Activated T-cell treated with anti-CD3 and anti-CD28 coated beads, Interleukin-2, amount 50 U/mL, for 72 hours (primary cell): ENCODE measurements around the gene AP3D1. TPM values are rescaled to one million over a fixed set of nuclear protein-coding genes. Genes with fewer than 3 reads are reported as not detected.

Experiments
- ATAC-seq, 2 donors: fragments of 150-1000 bp; cut with Tn5 transposase; replicated peaks in 1 of 2; 2 replicates each; pipeline ENCODE4 v1.10.0; 2021; ENCODE audit warnings: moderate library complexity in 2 of 2, mild to moderate bottlenecking in 1 of 2
- DNase-seq, 2 donors: peaks; one replicate each; pipeline ENCODE4 v3.0.0; 2021 to 2022; ENCODE audit warnings: mixed read lengths in 1 of 2
- H3K27ac Mint-ChIP-seq: one replicate; pipeline ENCODE4 v1.8.0; 2022; ENCODE audit warnings: mild to moderate bottlenecking, moderate library complexity, mixed read lengths
- H3K27me3 Mint-ChIP-seq: one replicate; pipeline ENCODE4 v1.8.0; 2022; ENCODE audit warnings: low read depth, mixed read lengths
- H3K36me3 Mint-ChIP-seq, 2 donors: one replicate each; pipeline ENCODE4 v1.8.0; 2022; ENCODE audit warnings: mixed read lengths in 2 of 2, mild to moderate bottlenecking in 1 of 2; ENCODE audit not compliant: insufficient read depth in 2 of 2
- H3K4me1 Mint-ChIP-seq: one replicate; pipeline ENCODE4 v1.8.0; 2022; ENCODE audit warnings: low read depth, mixed read lengths
- H3K4me3 Mint-ChIP-seq, 2 donors: one replicate each; pipeline ENCODE4 v1.8.0; 2022; ENCODE audit warnings: mild to moderate bottlenecking in 2 of 2, mixed read lengths in 2 of 2, moderate library complexity in 2 of 2
- H3K9me3 Mint-ChIP-seq, 2 donors: one replicate each; pipeline ENCODE4 v1.8.0; 2022; ENCODE audit warnings: mixed read lengths in 2 of 2
- total RNA-seq, 2 donors: library from RNA; stranded (reverse); gene quantifications; one replicate each; pipeline ENCODE4 v1.2.3, GENCODE V29; 2022

The AP3D1 gene
- total RNA-seq, 2 donors from 2014 or later, result 111 to 114 TPM

DNA sequence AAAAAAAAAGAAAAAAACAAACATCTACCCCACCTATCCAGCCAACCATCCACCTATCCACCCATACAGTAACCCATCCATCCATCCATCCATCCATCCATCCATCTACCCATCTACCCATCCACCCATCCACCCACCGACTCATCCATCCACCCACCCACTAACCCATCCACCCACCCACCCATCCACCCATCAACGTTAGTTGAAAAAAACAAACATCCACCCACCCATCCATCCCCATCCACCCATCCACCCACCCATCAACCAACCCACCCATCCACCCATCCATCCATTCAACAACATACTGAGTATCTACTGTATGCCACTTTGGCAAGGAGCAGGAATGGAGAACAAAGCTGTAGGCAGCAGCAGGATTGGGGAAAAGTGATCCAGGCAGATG, 6.1 kb upstream of the AP3D1 start:
- Mint-ChIP-seq H3K9me3 (no peaks in the 10 kb centered on the region), H3K36me3 (no peaks in the 10 kb centered on the region), H3K27ac (no peak overlapping the region), H3K4me3 (no peak overlapping the region), H3K4me1 (peaks cover 9% of the 10 kb centered on the region), H3K27me3 (no peaks in the 10 kb centered on the region)
- ATAC-seq (no peak), DNase-seq (no peak)

DNA sequence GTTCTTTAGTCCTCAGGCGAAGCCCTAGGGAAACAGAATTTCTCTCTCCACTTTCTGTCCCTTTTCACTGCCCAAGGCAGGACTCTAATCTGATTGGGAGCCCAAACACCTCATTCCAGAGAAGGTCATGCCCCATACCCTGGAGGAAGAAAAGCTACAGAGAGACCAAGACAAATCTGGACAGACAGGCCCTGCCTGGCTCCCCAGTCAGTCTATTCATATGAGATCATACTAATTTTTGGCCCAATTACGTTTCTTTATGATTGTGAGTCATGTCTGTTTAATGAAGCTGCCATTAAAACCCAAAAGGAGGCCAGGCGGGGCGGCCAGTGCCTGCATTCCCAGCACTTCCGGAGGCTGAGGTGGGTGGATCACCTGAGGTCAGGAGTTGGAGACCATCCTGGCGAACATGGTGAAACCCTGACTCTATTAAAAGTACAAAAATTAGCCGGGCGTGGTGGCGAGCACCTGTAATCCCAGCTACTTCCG, 3.3 kb upstream of the AP3D1 start:
- H3K27ac Mint-ChIP-seq, result no peak overlapping the region
- peaks cover 21% of the 10 kb centered on the region for H3K4me1 Mint-ChIP-seq
- no peak overlapping the region for H3K4me3 Mint-ChIP-seq
- H3K9me3 Mint-ChIP-seq, result no peaks in the 10 kb centered on the region
- no peak for DNase-seq
- no peaks in the 10 kb centered on the region for H3K36me3 Mint-ChIP-seq
- H3K27me3 Mint-ChIP-seq, result no peaks in the 10 kb centered on the region
- ATAC-seq, result no peak

DNA sequence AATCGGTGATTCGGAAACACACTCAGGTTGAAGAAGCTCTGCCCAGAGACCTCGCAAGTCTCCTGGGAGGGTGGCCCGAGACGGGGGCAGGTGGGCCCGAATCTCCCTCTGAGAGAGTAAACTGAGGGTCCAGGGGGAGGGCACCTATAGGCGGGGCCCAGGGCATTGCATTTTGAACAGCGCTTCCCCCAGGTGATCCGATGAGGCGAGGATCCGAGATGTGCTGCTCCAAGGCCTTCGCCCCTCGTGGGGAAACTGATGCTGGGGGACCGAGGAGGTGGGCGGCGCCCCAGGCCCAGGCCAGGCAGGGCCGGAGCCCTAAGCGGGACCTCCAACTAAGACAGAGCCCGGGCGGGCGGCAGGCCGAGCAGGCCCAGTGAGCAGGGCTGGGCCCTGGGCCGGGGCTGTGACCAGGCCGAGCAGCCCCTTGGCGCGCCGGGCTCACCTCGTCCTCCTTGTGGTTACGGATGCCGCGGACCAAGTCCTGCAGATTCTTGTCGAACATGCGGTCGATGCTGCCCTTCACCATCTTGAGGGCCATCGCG, 500 bp downstream of the AP3D1 start:
- Mint-ChIP-seq H3K9me3 (no peaks in the 10 kb centered on the region), H3K27ac (no peak overlapping the region), H3K36me3 (peaks cover 0 to 1% of the 10 kb centered on the region in 2 donors), H3K4me1 (peaks cover 54% of the 10 kb centered on the region), H3K4me3 (peak overlapping the region; percentile 82 to 91), H3K27me3 (no peaks in the 10 kb centered on the region)
- ATAC-seq, result peak; percentile 3 to 6
- DNase-seq, result peak; percentile 28 to 34

DNA sequence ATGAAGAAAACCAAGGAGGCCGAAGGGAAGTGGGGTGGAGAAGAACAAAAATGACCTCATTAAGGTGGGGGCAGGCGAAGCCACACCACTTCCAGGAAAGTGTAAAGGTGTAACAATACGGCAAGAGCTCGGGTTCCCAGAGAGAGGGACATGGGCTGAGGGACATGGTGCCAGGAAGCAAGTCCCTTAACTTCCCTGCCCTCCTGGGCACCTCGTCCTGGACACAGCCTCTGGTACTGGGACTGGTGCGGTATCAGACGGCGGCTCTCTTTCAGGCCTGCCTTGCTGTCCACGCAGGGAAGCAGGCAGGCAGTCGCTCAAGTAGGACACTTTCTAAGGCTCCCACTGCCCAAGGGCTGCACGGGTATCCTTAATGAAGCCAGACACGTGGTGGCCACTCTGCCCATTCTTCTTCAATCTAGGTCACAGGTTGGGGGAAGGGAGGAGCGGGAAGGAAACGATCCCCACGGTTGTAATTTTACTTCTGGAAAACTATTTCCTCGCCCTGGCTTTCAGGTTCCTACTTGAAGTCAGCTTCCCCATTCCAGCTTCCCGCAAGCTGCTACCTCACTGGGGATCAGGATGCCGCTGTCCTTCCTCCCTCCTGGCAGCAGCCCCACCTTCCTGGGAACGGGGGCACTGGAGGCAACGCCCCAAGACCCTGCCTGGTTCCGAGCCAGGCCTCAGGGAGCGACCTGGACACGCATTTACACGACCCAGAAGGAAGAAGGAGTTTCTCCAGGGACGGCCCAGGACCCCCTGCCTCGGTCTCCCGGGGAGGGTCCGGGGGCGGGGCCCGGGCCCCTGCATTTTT, 1.2 kb downstream of the AP3D1 start:
- Mint-ChIP-seq H3K4me1 (peaks cover 55% of the 10 kb centered on the region), H3K4me3 (peak overlapping the region; percentile 82 to 91), H3K27ac (peak overlapping the region; percentile 88), H3K36me3 (peaks cover 0 to 1% of the 10 kb centered on the region in 2 donors), H3K27me3 (no peaks in the 10 kb centered on the region), H3K9me3 (no peaks in the 10 kb centered on the region)
- no peak for ATAC-seq
- no peak for DNase-seq

- Mint-ChIP-seq H3K27me3 (no peaks in the 10 kb centered on the region), H3K4me1 (peaks cover 60% of the 10 kb centered on the region), H3K27ac (peak overlapping the region; percentile 88), H3K4me3 (peak overlapping the region; percentile 82 to 91), H3K9me3 (no peaks in the 10 kb centered on the region), H3K36me3 (peaks cover 0 to 3% of the 10 kb centered on the region in 2 donors)
- DNase-seq (no peak), ATAC-seq (no peak)
These were observed 2.8 kb downstream of the AP3D1 start for GRCh38 chr19:2148482-2149135.

DNA sequence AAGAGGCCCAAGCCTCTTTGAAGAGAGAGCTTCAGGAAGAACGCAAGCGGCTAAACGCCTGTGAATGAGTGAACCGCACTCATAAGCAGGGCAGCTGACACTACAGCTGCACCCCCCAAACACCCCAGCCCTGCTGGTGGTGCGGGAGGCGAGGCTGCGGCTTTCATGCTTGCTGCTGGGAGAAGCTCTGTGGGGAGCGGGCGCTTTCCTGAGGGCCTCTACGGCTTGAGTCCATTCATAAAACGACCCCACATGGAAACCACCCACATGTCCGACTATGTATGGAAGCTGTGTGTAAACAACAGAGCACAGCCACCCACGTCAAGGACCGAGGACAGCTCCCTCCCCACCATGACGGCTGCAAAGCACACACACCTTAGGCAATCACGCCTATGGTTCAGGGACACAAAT, 5.5 kb downstream of the AP3D1 start:
- Mint-ChIP-seq H3K4me3 (peak overlapping the region; percentile 40 to 55), H3K9me3 (no peaks in the 10 kb centered on the region), H3K36me3 (peaks cover 0 to 3% of the 10 kb centered on the region in 2 donors), H3K27ac (peak overlapping the region; percentile 40), H3K4me1 (peaks cover 53% of the 10 kb centered on the region), H3K27me3 (no peaks in the 10 kb centered on the region)
- DNase-seq (no peak), ATAC-seq (peak; percentile 13 to 26)

DNA sequence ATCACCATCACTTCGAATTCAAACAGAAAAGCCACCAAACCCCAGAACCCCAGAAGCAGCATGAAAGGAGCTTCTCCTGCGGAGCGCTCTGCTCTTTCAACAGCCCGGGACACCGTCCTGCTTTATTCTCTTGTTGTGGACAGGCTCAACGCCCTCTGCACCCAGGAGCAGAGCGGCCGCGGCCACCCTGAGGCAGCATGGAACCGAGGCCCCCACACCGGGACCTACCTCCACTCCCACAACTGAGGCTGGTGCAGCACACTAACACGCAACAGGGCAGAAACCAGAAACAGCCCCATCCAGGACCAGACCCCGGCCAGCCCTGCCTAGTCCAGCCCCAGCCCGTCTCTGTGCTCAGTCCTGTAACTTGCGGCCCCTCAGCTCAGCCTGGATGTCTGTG, 7.2 kb downstream of the AP3D1 start:
- H3K27ac Mint-ChIP-seq, result no peak overlapping the region
- no peak for DNase-seq
- H3K4me3 Mint-ChIP-seq, result no peak overlapping the region
- ATAC-seq, result no peak
- peaks cover 0 to 5% of the 10 kb centered on the region in 2 donors for H3K36me3 Mint-ChIP-seq
- H3K27me3 Mint-ChIP-seq, result no peaks in the 10 kb centered on the region
- peaks cover 44% of the 10 kb centered on the region for H3K4me1 Mint-ChIP-seq
- no peaks in the 10 kb centered on the region for H3K9me3 Mint-ChIP-seq

- H3K4me1 Mint-ChIP-seq, result peaks cover 25% of the 10 kb centered on the region
- H3K4me3 Mint-ChIP-seq, result no peak overlapping the region
- H3K36me3 Mint-ChIP-seq, result peaks cover 2 to 4% of the 10 kb centered on the region in 2 donors
- no peak overlapping the region for H3K27ac Mint-ChIP-seq
- DNase-seq (no peak), ATAC-seq (no peak)
- H3K27me3 Mint-ChIP-seq, result no peaks in the 10 kb centered on the region
- no peaks in the 10 kb centered on the region for H3K9me3 Mint-ChIP-seq
These were observed 9.1 kb downstream of the AP3D1 start for GRCh38 chr19:2142173-2142829.

GRCh38 chr19:2140138-2140569, 11.2 kb downstream of the AP3D1 start:
- H3K36me3 Mint-ChIP-seq, result peaks cover 2 to 4% of the 10 kb centered on the region in 2 donors
- no peaks in the 10 kb centered on the region for H3K9me3 Mint-ChIP-seq
- no peaks in the 10 kb centered on the region for H3K27me3 Mint-ChIP-seq
- H3K4me1 Mint-ChIP-seq, result peaks cover 4% of the 10 kb centered on the region
- no peak for ATAC-seq
- no peak overlapping the region for H3K27ac Mint-ChIP-seq
- DNase-seq, result no peak
- H3K4me3 Mint-ChIP-seq, result no peak overlapping the region

DNA sequence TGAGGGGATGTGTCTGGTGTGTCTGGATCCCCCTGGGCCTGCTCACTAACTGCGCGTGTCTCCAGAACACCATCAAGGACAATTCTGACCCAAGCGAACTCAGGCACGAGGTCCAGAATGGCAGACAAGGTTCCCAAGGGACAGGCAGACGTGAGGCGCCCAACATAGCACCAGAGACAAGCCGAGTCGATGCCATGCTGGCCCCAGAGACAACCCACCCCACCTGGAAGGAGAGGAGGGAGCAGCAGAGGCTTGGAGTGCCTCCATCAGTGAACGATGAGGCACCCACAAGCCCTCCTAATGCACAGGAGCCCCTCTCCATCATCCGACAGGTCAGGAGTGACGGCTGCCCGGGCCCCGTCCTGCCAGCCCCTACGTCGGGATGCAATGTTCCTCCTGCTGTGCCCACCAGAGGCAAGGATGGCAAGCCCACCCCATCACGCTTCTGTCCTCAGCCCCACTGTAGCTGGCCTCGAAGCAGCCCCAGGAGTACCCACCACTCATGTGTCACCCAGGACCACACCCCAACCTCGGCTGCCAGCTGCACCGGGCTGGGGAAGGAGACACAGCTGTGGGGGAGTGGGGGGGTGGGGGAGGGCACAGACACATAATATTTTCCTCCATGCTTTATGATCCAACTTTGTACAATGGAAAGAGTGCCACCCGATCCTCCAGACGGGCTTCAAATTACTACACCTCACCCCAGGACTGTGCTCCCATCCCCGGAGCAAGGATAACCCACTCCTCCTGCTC, 11.8 kb downstream of the AP3D1 start:
- ATAC-seq, result no peak
- H3K4me3 Mint-ChIP-seq, result no peak overlapping the region

GRCh38 chr19:2138061-2138728, 13.2 kb downstream of the AP3D1 start:
- H3K36me3 Mint-ChIP-seq, result peaks cover 2 to 3% of the 10 kb centered on the region in 2 donors
- no peaks in the 10 kb centered on the region for H3K27me3 Mint-ChIP-seq
- H3K4me1 Mint-ChIP-seq, result no peaks in the 10 kb centered on the region
- no peak for ATAC-seq
- no peak overlapping the region for H3K4me3 Mint-ChIP-seq
- no peak overlapping the region for H3K27ac Mint-ChIP-seq
- DNase-seq, result no peak
- H3K9me3 Mint-ChIP-seq, result no peaks in the 10 kb centered on the region

More for the DNA sequence above, 11.8 kb downstream of the AP3D1 start:
- Mint-ChIP-seq H3K27ac (no peak overlapping the region), H3K4me1 (no peaks in the 10 kb centered on the region), H3K27me3 (no peaks in the 10 kb centered on the region), H3K36me3 (peaks cover 2 to 3% of the 10 kb centered on the region in 2 donors), H3K9me3 (no peaks in the 10 kb centered on the region)
- no peak for DNase-seq

- Mint-ChIP-seq H3K27ac (no peak overlapping the region), H3K27me3 (no peaks in the 10 kb centered on the region), H3K9me3 (no peaks in the 10 kb centered on the region), H3K4me1 (no peaks in the 10 kb centered on the region), H3K36me3 (peaks cover 2 to 3% of the 10 kb centered on the region in 2 donors), H3K4me3 (no peak overlapping the region)
- no peak for ATAC-seq
- no peak for DNase-seq
These were observed 14.6 kb downstream of the AP3D1 start for GRCh38 chr19:2136796-2137195.
